HG02763 (cell line): Measurements from ENCODE around the gene PPM1M.

Experiments used
- ATAC-seq: cut with Tn5 transposase; IDR thresholded peaks from one replicate; pipeline ENCODE4 v1.9.1; 2021; ENCODE audit warnings: mild to moderate bottlenecking, moderate library complexity; ENCODE audit not compliant: unreplicated experiment

PPM1M gene

GRCh38 chr3:52243791-52244628 is 1.5 kb upstream of the PPM1M start:
- no peak for ATAC-seq

DNA sequence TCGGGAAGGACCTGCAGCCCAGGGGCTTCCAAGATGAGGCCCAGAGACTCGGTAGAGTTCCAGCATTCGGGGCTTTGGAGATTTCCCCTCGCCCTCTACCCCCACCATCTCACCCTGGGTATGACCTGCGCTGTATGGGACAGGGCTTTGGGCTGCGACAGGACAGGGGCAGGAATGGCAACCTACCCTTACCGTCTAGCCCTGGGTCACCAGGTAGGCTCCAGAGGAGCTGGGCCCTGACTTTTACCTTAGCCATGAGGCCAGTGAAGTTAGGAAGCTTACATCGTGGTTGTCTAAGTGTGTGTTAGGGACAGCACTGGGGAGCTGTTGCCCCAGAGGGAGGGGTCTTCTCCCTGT is 683 bp downstream of the PPM1M start:
- ATAC-seq: no peak

DNA sequence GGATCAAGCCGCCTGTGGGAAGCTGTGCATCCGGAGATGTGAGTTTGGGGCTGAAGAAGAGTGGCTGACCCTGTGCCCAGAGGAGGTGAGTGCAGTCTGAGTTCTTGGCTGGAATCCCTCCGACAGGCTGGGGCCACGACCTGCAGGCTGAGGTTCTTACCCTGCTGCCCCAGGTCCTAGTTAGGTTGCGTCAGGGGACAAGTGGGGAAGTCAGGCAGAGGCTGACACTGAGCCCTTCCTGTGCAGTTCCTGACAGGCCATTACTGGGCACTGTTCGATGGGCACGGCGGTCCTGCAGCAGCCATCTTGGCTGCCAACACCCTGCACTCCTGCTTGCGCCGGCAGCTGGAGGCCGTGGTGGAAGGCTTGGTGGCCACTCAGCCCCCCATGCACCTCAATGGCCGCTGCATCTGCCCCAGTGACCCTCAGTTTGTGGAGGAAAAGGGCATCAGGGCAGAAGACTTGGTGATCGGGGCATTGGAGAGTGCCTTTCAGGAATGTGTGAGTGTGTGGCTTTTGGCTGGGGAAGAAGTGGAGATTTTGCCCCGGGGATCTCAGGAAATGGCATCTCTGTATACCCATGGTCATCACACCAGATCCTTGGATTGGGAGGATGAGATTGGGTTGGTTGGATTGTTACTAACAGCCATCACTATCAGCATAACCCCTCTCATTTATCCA is 1.3 kb downstream of the PPM1M start:
- no peak for ATAC-seq

GRCh38 chr3:52247409-52248164 is 2.0 kb downstream of the PPM1M start:
- no peak for ATAC-seq

DNA sequence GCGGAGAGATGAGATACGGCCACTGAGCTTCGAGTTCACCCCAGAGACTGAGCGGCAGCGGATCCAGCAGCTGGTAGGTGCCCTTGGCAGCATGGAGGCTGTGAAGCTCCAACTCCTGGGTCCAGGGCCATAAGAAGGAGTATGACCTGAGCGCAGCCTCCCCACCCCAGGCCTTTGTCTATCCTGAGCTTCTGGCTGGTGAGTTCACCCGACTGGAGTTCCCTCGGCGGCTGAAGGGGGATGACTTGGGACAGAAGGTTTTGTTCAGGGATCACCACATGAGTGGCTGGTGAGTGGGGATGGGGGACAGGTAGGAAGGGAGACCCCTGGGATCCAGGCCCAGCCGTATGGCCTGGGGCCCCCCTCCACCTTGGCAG is 2.6 kb downstream of the PPM1M start:
- ATAC-seq: no peak

GRCh38 chr3:52248816-52249547 is 3.4 kb downstream of the PPM1M start:
- no peak for ATAC-seq

- ATAC-seq: no peak
Observed at GRCh38 chr3:52249683-52250082, 4.1 kb downstream of the PPM1M start.

GRCh38 chr3:52250122-52250521 is 4.6 kb downstream of the PPM1M start:
- no peak for ATAC-seq

GRCh38 chr3:52253314-52254304 is 8.1 kb downstream of the PPM1M start:
- ATAC-seq: peak; percentile 87

GRCh38 chr3:52254608-52255007 is 9.0 kb downstream of the PPM1M start:
- no peak for ATAC-seq

DNA sequence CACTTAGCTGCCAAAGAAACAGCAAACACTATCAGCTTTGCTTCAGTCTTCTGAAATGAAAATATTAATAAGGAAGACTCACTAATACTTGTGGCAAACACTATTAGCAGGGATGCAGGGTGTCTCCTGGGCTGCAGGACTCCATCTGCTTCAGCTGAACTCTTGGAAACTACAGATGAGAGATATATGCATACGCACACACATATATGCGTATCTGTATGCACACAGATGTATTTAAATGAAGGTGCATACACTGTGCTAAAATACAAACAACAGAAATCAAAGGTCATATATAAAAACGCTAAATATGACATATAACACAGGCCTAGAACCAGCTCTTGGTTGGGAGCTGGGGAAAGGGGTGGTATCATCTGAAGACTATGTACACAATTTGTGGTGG is 10.6 kb downstream of the PPM1M start:
- no peak for ATAC-seq

- ATAC-seq: no peak
Observed at GRCh38 chr3:52256622-52257021, 11.1 kb downstream of the PPM1M start.

GRCh38 chr3:52257911-52258310 is 12.4 kb downstream of the PPM1M start:
- no peak for ATAC-seq

- no peak for ATAC-seq
Observed at GRCh38 chr3:52259035-52259434, 13.5 kb downstream of the PPM1M start.

DNA sequence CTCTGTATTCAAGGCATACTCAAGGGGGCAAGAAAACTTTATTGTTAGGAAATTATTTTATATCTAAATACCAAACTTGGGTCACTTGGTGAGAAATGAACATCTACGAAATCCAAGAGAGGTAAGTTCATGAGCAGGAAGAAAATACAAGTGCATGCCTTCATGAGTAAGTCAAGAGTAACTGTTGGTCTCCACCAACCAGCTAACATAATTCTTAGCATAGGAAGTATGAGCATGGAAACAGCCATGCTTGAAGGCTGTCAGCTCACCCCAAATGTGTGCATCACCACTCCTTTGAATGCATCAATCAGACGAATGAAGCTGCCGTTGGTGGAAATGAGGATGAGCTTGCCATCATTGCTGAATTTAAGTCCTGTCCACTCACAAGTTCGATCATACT is 13.9 kb downstream of the PPM1M start:
- no peak for ATAC-seq

- no peak for ATAC-seq
Observed at GRCh38 chr3:52262447-52262846, 16.9 kb downstream of the PPM1M start.

GRCh38 chr3:52265387-52265786 is 19.8 kb downstream of the PPM1M start:
- ATAC-seq: no peak

DNA sequence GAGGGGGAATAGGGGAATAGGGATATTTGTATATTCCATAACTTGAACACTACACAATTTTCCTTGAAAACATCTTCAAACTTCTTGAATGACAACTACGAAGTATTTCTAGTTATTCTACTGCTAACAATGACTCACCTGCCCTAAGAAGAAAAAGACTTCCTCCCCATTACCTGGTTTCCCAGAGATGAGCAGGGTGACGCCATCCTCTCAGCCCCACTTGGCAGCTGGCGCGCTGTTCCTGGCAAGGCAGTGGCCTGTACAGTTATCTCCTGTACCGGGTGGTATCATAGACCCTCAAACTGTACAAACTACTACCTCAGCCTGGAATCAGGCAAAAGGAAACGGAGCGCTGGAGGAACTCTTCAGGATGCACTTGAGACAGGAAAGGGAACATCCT is 22.5 kb downstream of the PPM1M start:
- ATAC-seq: no peak

GRCh38 chr3:52269776-52270175 is 24.2 kb downstream of the PPM1M start:
- ATAC-seq: no peak

GRCh38 chr3:52270252-52270754 is 24.7 kb downstream of the PPM1M start:
- no peak for ATAC-seq
